Tibial artery (tissue), 4 donors: ENCODE data around the gene ZNF71.

Source experiments
- DNase-seq, 2 donors: peaks; one replicate each; pipeline ENCODE4 v3.0.0-alpha.2; 2019
- H3K27ac ChIP-seq, 2 donors: fragments of 200-600 bp; sonication (generic) in 1 of 2; 1 replicate in 1 of 2; 2 replicates in 1 of 2; pipeline ENCODE4 v1.5.1; 2018 to 2019; ENCODE audit warnings: mild to moderate bottlenecking in 1 of 2
- H3K27me3 ChIP-seq, 2 donors: fragments of 200-600 bp; sonication (generic) in 1 of 2; one replicate each; pipeline versions ENCODE4 v1.5.1 to v1.6.0; 2016 to 2019
- H3K36me3 ChIP-seq, 3 donors: fragments of 200-600 bp; sonication (generic) in 2 of 3; one replicate each; pipeline ENCODE4 v1.5.1; 2016 to 2019; ENCODE audit warnings: mild to moderate bottlenecking in 2 of 3
- H3K4me1 ChIP-seq, 4 donors: fragments of 200-600 bp; sonication (generic) in 2 of 4; 1 replicate in 3 of 4; 2 replicates in 1 of 4; pipeline ENCODE4 v1.5.1; 2016 to 2019
- H3K4me3 ChIP-seq, 2 donors: fragments of 200-600 bp; sonication (generic) in 1 of 2; 1 replicate in 1 of 2; 2 replicates in 1 of 2; pipeline ENCODE4 v1.5.1; 2018 to 2019; ENCODE audit warnings: mild to moderate bottlenecking in 2 of 2
- H3K9me3 ChIP-seq, 3 donors: fragments of 200-600 bp; sonication (generic) in 1 of 3; one replicate each; pipeline ENCODE4 v1.5.1; 2016 to 2019
- CTCF ChIP-seq, 2 experiments: fragments of 200-600 bp in 1 of 2; fragments of 450-650 bp in 1 of 2; IDR thresholded peaks; one replicate each; pipeline ENCODE4 v1.5.1; 2017 to 2019; ENCODE audit warnings: antibody characterized with exemption in 2 of 2, mild to moderate bottlenecking in 1 of 2, moderate library complexity in 1 of 2
- intact Hi-C: fragments of 100-400 bp; cut with DNase I; formaldehyde crosslinking; loops from one replicate; pipeline ENCODE4 v1.15.0; 2023; ENCODE audit warnings: low total_unique reads

Gene ZNF71

GRCh38 chr19:56660381-56661107 is 65.4 kb downstream of the ZNF71 start:
- Histone ChIP-seq H3K27me3 (no peaks in the 10 kb centered on the region), H3K4me3 (peak overlapping the region in 1 of 2 donors; percentile 33), H3K9me3 (peaks cover 0 to 7% (median 0%) of the 10 kb centered on the region in 3 donors), H3K36me3 (peaks cover 19 to 32% (median 21%) of the 10 kb centered on the region in 3 donors), H3K27ac (no peak overlapping the region), H3K4me1 (peaks cover 0 to 5% (median 3%) of the 10 kb centered on the region in 4 donors)
- DNase-seq = no peak
- intact Hi-C loops = no loop called here
- peak in 1 of 2 experiments; percentile 36 for TF ChIP-seq CTCF (IDR thresholded peaks at IDR 0.05)

- peaks cover 0 to 5% (median 3%) of the 10 kb centered on the region in 4 donors for H3K4me1 ChIP-seq
- H3K4me3 ChIP-seq = no peak overlapping the region
- no peaks in the 10 kb centered on the region for H3K27me3 ChIP-seq
- intact Hi-C loops = no loop called here
- peaks cover 19 to 32% (median 21%) of the 10 kb centered on the region in 3 donors for H3K36me3 ChIP-seq
- TF ChIP-seq CTCF (IDR thresholded peaks at IDR 0.05) = no peak
- peaks cover 0 to 7% (median 0%) of the 10 kb centered on the region in 3 donors for H3K9me3 ChIP-seq
- DNase-seq = no peak
- H3K27ac ChIP-seq = no peak overlapping the region
These were observed 66.1 kb downstream of the ZNF71 start for GRCh38 chr19:56661248-56661647.

- Histone ChIP-seq H3K36me3 (peaks cover 19 to 32% (median 32%) of the 10 kb centered on the region in 3 donors), H3K27me3 (no peaks in the 10 kb centered on the region), H3K4me3 (no peak overlapping the region), H3K27ac (no peak overlapping the region), H3K4me1 (peaks cover 0 to 5% (median 3%) of the 10 kb centered on the region in 4 donors), H3K9me3 (peaks cover 0 to 7% (median 0%) of the 10 kb centered on the region in 3 donors)
- no peak for TF ChIP-seq CTCF (IDR thresholded peaks at IDR 0.05)
- intact Hi-C loops = no loop called here
- no peak for DNase-seq
These were observed 68.9 kb downstream of the ZNF71 start for GRCh38 chr19:56663931-56664500.

GRCh38 chr19:56664511-56664910 is 69.4 kb downstream of the ZNF71 start:
- Histone ChIP-seq H3K9me3 (peaks cover 0 to 7% (median 0%) of the 10 kb centered on the region in 3 donors), H3K27ac (no peak overlapping the region), H3K4me3 (no peak overlapping the region), H3K4me1 (peaks cover 0 to 5% (median 3%) of the 10 kb centered on the region in 4 donors), H3K36me3 (peaks cover 19 to 32% (median 32%) of the 10 kb centered on the region in 3 donors), H3K27me3 (no peaks in the 10 kb centered on the region)
- no peak for DNase-seq
- TF ChIP-seq CTCF (IDR thresholded peaks at IDR 0.05) = no peak
- intact Hi-C loops = no loop called here

- H3K27ac ChIP-seq = no peak overlapping the region
- H3K4me1 ChIP-seq = peaks cover 0 to 18% (median 13%) of the 10 kb centered on the region in 4 donors
- DNase-seq = peak in 1 of 2 donors; percentile 38
- no peak for TF ChIP-seq CTCF (IDR thresholded peaks at IDR 0.05)
- H3K27me3 ChIP-seq = no peaks in the 10 kb centered on the region
- no peak overlapping the region for H3K4me3 ChIP-seq
- H3K36me3 ChIP-seq = peaks cover 19 to 32% (median 25%) of the 10 kb centered on the region in 3 donors
- intact Hi-C loops = no loop called here
- peaks cover 0 to 7% (median 0%) of the 10 kb centered on the region in 3 donors for H3K9me3 ChIP-seq
These were observed 72.3 kb downstream of the ZNF71 start for GRCh38 chr19:56667311-56667870.
